Measurements from ENCODE around the gene COQ9.

DNA sequence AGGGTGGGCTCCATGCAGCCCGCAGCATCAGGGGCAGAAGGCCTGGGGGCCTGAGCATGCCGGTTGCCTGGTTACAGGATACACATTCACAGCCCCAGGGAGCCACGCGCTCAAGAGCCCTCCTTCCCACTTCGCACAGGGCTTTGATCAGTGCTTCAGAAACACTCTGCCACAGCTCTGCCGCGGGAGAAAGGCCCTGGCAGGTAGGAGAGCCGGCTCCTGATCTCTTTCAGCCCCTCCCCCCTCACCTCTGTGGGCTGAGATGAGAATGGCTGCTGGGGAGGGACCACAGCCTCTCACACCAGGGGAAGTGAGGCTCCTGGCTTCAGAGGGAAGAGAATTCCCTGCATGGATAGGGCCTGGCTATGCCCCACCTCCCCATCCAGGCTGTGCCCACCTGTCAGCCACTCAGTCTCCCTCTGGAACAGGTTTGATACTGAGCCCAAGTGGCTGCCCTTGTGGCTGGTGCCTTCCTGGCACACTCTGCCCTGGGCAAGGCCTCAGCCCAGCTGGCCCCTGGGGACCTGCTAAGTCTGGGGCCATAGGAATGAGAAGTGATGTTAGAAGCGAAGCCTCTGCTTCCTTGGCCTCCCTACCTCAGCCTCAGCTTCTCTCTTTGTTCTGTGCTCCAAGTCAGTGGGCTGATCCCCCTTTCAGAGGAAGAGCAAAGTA lies 30.4 kb downstream of the COQ9 start:
- no peak for TF ChIP-seq CTCF (conservative IDR thresholded peaks at IDR 0.05; ENCODE audit: low read depth in 2 of 2)
- no peak for TF ChIP-seq EZH2 (IDR thresholded peaks at IDR 0.05; ENCODE audit: low read depth, unreplicated experiment)
- TF ChIP-seq NANOG (IDR thresholded peaks at IDR 0.05; ENCODE audit: borderline replicate concordance) = no peak
- TF ChIP-seq CREB1 (CRISPR knock-in tag; IDR thresholded peaks at IDR 0.05; ENCODE audit: low read depth) = no peak
- TF ChIP-seq EZH2phosphoT487 (IDR thresholded peaks at IDR 0.05; ENCODE audit: unreplicated experiment) = no peak
- TF ChIP-seq POLR2AphosphoS5 (IDR thresholded peaks at IDR 0.05; ENCODE audit: low read depth) = no peak
- TF ChIP-seq, protein P1, sequence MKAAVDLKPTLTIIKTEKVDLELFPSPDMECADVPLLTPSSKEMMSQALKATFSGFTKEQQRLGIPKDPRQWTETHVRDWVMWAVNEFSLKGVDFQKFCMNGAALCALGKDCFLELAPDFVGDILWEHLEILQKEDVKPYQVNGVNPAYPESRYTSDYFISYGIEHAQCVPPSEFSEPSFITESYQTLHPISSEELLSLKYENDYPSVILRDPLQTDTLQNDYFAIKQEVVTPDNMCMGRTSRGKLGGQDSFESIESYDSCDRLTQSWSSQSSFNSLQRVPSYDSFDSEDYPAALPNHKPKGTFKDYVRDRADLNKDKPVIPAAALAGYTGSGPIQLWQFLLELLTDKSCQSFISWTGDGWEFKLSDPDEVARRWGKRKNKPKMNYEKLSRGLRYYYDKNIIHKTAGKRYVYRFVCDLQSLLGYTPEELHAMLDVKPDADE (IDR thresholded peaks at IDR 0.05) = no peak
- TF ChIP-seq STAT1 (IDR thresholded peaks at IDR 0.05; ENCODE audit: unreplicated experiment) = no peak
- no peak for TF ChIP-seq ZNF331 (CRISPR knock-in tag; IDR thresholded peaks at IDR 0.05; ENCODE audit: low read depth)
- no peak for TF ChIP-seq ZNF114 (CRISPR knock-in tag; IDR thresholded peaks at IDR 0.05)
- TF ChIP-seq JUNB (IDR thresholded peaks at IDR 0.05; ENCODE audit: unreplicated experiment) = no peak
- TF ChIP-seq, protein P2, sequence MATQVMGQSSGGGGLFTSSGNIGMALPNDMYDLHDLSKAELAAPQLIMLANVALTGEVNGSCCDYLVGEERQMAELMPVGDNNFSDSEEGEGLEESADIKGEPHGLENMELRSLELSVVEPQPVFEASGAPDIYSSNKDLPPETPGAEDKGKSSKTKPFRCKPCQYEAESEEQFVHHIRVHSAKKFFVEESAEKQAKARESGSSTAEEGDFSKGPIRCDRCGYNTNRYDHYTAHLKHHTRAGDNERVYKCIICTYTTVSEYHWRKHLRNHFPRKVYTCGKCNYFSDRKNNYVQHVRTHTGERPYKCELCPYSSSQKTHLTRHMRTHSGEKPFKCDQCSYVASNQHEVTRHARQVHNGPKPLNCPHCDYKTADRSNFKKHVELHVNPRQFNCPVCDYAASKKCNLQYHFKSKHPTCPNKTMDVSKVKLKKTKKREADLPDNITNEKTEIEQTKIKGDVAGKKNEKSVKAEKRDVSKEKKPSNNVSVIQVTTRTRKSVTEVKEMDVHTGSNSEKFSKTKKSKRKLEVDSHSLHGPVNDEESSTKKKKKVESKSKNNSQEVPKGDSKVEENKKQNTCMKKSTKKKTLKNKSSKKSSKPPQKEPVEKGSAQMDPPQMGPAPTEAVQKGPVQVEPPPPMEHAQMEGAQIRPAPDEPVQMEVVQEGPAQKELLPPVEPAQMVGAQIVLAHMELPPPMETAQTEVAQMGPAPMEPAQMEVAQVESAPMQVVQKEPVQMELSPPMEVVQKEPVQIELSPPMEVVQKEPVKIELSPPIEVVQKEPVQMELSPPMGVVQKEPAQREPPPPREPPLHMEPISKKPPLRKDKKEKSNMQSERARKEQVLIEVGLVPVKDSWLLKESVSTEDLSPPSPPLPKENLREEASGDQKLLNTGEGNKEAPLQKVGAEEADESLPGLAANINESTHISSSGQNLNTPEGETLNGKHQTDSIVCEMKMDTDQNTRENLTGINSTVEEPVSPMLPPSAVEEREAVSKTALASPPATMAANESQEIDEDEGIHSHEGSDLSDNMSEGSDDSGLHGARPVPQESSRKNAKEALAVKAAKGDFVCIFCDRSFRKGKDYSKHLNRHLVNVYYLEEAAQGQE (IDR thresholded peaks at IDR 0.05; ENCODE audit: unreplicated experiment) = no peak
- TF ChIP-seq, protein P3, sequence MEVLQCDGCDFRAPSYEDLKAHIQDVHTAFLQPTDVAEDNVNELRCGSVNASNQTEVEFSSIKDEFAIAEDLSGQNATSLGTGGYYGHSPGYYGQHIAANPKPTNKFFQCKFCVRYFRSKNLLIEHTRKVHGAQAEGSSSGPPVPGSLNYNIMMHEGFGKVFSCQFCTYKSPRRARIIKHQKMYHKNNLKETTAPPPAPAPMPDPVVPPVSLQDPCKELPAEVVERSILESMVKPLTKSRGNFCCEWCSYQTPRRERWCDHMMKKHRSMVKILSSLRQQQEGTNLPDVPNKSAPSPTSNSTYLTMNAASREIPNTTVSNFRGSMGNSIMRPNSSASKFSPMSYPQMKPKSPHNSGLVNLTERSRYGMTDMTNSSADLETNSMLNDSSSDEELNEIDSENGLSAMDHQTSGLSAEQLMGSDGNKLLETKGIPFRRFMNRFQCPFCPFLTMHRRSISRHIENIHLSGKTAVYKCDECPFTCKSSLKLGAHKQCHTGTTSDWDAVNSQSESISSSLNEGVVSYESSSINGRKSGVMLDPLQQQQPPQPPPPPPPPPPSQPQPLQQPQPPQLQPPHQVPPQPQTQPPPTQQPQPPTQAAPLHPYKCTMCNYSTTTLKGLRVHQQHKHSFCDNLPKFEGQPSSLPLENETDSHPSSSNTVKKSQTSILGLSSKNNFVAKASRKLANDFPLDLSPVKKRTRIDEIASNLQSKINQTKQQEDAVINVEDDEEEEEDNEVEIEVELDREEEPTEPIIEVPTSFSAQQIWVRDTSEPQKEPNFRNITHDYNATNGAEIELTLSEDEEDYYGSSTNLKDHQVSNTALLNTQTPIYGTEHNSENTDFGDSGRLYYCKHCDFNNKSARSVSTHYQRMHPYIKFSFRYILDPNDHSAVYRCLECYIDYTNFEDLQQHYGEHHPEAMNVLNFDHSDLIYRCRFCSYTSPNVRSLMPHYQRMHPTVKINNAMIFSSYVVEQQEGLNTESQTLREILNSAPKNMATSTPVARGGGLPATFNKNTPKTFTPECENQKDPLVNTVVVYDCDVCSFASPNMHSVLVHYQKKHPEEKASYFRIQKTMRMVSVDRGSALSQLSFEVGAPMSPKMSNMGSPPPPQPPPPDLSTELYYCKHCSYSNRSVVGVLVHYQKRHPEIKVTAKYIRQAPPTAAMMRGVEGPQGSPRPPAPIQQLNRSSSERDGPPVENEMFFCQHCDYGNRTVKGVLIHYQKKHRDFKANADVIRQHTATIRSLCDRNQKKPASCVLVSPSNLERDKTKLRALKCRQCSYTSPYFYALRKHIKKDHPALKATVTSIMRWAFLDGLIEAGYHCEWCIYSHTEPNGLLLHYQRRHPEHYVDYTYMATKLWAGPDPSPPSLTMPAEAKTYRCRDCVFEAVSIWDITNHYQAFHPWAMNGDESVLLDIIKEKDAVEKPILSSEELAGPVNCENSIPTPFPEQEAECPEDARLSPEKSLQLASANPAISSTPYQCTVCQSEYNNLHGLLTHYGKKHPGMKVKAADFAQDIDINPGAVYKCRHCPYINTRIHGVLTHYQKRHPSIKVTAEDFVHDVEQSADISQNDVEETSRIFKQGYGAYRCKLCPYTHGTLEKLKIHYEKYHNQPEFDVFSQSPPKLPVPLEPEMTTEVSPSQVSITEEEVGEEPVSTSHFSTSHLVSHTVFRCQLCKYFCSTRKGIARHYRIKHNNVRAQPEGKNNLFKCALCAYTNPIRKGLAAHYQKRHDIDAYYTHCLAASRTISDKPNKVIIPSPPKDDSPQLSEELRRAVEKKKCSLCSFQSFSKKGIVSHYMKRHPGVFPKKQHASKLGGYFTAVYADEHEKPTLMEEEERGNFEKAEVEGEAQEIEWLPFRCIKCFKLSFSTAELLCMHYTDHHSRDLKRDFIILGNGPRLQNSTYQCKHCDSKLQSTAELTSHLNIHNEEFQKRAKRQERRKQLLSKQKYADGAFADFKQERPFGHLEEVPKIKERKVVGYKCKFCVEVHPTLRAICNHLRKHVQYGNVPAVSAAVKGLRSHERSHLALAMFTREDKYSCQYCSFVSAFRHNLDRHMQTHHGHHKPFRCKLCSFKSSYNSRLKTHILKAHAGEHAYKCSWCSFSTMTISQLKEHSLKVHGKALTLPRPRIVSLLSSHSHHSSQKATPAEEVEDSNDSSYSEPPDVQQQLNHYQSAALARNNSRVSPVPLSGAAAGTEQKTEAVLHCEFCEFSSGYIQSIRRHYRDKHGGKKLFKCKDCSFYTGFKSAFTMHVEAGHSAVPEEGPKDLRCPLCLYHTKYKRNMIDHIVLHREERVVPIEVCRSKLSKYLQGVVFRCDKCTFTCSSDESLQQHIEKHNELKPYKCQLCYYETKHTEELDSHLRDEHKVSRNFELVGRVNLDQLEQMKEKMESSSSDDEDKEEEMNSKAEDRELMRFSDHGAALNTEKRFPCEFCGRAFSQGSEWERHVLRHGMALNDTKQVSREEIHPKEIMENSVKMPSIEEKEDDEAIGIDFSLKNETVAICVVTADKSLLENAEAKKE (CRISPR knock-in tag; IDR thresholded peaks at IDR 0.05) = no peak

Measured in GM23338 (cell line).